K562 (cell line): ENCODE data around the gene NCF2.

Source experiments
- NFRKB ChIP-seq: fragments of 450-650 bp; IDR thresholded peaks from 2 replicates; pipeline ENCODE4 v1.6.1; 2016; ENCODE audit warnings: low read depth
- TF ChIP-seq, protein P1 (sequence below): fragments of 450-650 bp; formaldehyde crosslinking; IDR thresholded peaks from 2 replicates; pipeline ENCODE4 v1.4.0; 2020; ENCODE audit warnings: mild to moderate bottlenecking, moderate library complexity

- TF ChIP-seq NFRKB: no peak
- TF ChIP-seq, protein P1, sequence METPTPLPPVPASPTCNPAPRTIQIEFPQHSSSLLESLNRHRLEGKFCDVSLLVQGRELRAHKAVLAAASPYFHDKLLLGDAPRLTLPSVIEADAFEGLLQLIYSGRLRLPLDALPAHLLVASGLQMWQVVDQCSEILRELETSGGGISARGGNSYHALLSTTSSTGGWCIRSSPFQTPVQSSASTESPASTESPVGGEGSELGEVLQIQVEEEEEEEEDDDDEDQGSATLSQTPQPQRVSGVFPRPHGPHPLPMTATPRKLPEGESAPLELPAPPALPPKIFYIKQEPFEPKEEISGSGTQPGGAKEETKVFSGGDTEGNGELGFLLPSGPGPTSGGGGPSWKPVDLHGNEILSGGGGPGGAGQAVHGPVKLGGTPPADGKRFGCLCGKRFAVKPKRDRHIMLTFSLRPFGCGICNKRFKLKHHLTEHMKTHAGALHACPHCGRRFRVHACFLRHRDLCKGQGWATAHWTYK (CRISPR knock-in tag): no peak
Observed at GRCh38 chr1:183589384-183589783, 875 bp downstream of the NCF2 start.
